GM12878 (cell line): ENCODE results near the gene UBXN10.

Experiments
- BMI1 ChIP-seq: fragments of 450-650 bp; IDR thresholded peaks from 2 replicates; pipeline ENCODE4 v1.6.1; 2016; ENCODE audit warnings: mild to moderate bottlenecking, moderate library complexity, borderline replicate concordance
- CBFB ChIP-seq: IDR thresholded peaks from 2 replicates; pipeline ENCODE4 v1.6.1; 2016; ENCODE audit warnings: antibody characterized with exemption, low read depth
- CREB1 ChIP-seq: IDR thresholded peaks from 2 replicates; pipeline ENCODE4 v1.6.1; 2012; ENCODE audit warnings: low read depth, mild to moderate bottlenecking, inconsistent platforms
- ELK1 ChIP-seq: IDR thresholded peaks from 2 replicates; pipeline ENCODE4 v1.6.1; 2012; ENCODE audit warnings: low read depth, low read length, improper control_type of control experiment
- ESRRA ChIP-seq: IDR thresholded peaks from 2 replicates; pipeline ENCODE4 v1.6.1; 2012; ENCODE audit warnings: mild to moderate bottlenecking, low read length, improper control_type of control experiment
- EZH2 ChIP-seq: IDR thresholded peaks from 2 replicates; pipeline ENCODE4 v1.6.1; 2012; ENCODE audit warnings: low read depth, mild to moderate bottlenecking, control low read depth, inconsistent platforms, low read length, borderline replicate concordance; ENCODE audit not compliant: control insufficient read depth
- FOXM1 ChIP-seq: IDR thresholded peaks from 2 replicates; pipeline ENCODE4 v1.6.1; 2012; ENCODE audit warnings: low read depth, mild to moderate bottlenecking, inconsistent platforms, low read length, moderate library complexity
- MEF2A ChIP-seq: IDR thresholded peaks from 2 replicates; pipeline ENCODE4 v1.6.1; 2011; ENCODE audit warnings: low read depth, mild to moderate bottlenecking, low read length, moderate library complexity; ENCODE audit not compliant: insufficient read depth
- POLR2A ChIP-seq: IDR thresholded peaks from 2 replicates; pipeline ENCODE4 v1.6.1; 2011; ENCODE audit warnings: low read depth, mild to moderate bottlenecking, low read length
- RB1 ChIP-seq: fragments of 450-650 bp; formaldehyde crosslinking; IDR thresholded peaks from 2 replicates; pipeline ENCODE4 v1.6.1; 2017; ENCODE audit warnings: mild to moderate bottlenecking, borderline replicate concordance
- RFX5 ChIP-seq: IDR thresholded peaks from 2 replicates; pipeline ENCODE4 v1.6.1; 2011; ENCODE audit warnings: low read depth, low read length, improper control_type of control experiment
- TF ChIP-seq, protein P1 (sequence below), 3 experiments: IDR thresholded peaks in 2 of 3; conservative IDR thresholded peaks in 1 of 3; 2 replicates each; pipeline ENCODE4 v1.5.1; 2011; ENCODE audit warnings: low read depth in 3 of 3, low read length in 3 of 3, mild to moderate bottlenecking in 3 of 3, control low read depth in 2 of 3, moderate library complexity in 2 of 3, inconsistent platforms in 1 of 3, mixed read lengths in 1 of 3; ENCODE audit not compliant: control insufficient read depth in 2 of 3, insufficient read depth in 1 of 3; ENCODE audit errors: extremely low read depth in 1 of 3
- TF ChIP-seq, protein P2 (sequence below): fragments of 150-350 bp; IDR thresholded peaks from 2 replicates; pipeline ENCODE4 v1.6.1; 2016; ENCODE audit warnings: low read depth, low read length

GRCh38 chr1:20166051-20166450, 19.8 kb upstream of the UBXN10 start:
- TF ChIP-seq, protein P1, sequence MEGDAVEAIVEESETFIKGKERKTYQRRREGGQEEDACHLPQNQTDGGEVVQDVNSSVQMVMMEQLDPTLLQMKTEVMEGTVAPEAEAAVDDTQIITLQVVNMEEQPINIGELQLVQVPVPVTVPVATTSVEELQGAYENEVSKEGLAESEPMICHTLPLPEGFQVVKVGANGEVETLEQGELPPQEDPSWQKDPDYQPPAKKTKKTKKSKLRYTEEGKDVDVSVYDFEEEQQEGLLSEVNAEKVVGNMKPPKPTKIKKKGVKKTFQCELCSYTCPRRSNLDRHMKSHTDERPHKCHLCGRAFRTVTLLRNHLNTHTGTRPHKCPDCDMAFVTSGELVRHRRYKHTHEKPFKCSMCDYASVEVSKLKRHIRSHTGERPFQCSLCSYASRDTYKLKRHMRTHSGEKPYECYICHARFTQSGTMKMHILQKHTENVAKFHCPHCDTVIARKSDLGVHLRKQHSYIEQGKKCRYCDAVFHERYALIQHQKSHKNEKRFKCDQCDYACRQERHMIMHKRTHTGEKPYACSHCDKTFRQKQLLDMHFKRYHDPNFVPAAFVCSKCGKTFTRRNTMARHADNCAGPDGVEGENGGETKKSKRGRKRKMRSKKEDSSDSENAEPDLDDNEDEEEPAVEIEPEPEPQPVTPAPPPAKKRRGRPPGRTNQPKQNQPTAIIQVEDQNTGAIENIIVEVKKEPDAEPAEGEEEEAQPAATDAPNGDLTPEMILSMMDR (IDR thresholded peaks at IDR 0.05 in 2 of 3, conservative IDR thresholded peaks at IDR 0.05 in 1 of 3; ENCODE audit: control insufficient read depth in 2 of 3, extremely low read depth in 1 of 3, insufficient read depth in 1 of 3, low read depth in 3 of 3, low read length in 3 of 3): no peak
- TF ChIP-seq POLR2A (no peak), BMI1 (no peak), FOXM1 (no peak), RFX5 (no peak), ELK1 (no peak), ESRRA (no peak), MEF2A (no peak), CREB1 (no peak), CBFB (no peak), RB1 (no peak), EZH2 (no peak)
- TF ChIP-seq, protein P2, sequence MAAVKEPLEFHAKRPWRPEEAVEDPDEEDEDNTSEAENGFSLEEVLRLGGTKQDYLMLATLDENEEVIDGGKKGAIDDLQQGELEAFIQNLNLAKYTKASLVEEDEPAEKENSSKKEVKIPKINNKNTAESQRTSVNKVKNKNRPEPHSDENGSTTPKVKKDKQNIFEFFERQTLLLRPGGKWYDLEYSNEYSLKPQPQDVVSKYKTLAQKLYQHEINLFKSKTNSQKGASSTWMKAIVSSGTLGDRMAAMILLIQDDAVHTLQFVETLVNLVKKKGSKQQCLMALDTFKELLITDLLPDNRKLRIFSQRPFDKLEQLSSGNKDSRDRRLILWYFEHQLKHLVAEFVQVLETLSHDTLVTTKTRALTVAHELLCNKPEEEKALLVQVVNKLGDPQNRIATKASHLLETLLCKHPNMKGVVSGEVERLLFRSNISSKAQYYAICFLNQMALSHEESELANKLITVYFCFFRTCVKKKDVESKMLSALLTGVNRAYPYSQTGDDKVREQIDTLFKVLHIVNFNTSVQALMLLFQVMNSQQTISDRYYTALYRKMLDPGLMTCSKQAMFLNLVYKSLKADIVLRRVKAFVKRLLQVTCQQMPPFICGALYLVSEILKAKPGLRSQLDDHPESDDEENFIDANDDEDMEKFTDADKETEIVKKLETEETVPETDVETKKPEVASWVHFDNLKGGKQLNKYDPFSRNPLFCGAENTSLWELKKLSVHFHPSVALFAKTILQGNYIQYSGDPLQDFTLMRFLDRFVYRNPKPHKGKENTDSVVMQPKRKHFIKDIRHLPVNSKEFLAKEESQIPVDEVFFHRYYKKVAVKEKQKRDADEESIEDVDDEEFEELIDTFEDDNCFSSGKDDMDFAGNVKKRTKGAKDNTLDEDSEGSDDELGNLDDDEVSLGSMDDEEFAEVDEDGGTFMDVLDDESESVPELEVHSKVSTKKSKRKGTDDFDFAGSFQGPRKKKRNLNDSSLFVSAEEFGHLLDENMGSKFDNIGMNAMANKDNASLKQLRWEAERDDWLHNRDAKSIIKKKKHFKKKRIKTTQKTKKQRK: no peak
